Caco-2 (cell line): Measurements from ENCODE around the gene FGF14. TPM values are rescaled to one million over a fixed set of nuclear protein-coding genes. Genes with fewer than 3 reads are reported as not detected.

ENCODE experiments used
- BruUV-seq: library from RNA; stranded (reverse); fragments of 400-500 nt; replicated peaks from 2 replicates; lab custom pipeline; 2021; lab: Mats Ljungman, UMichigan
- CTCF ChIA-PET: fragments of 300-600 bp; sonication (Branson Sonifier 250); formaldehyde crosslinking; loops from one replicate; lab custom pipeline; 2022; ENCODE audit warnings: antibody characterized with exemption; lab: Charles Lee
- POLR2A ChIA-PET: fragments of 300-600 bp; sonication (Branson Sonifier 250); formaldehyde crosslinking; loops from one replicate; lab custom pipeline; 2022; ENCODE audit warnings: antibody characterized with exemption; lab: Charles Lee
- DNase-seq, 2 experiments: peaks; one replicate each; pipeline versions ENCODE4 v3.0.0 to v3.0.0-alpha.2; 2020 to 2022
- H3K27me3 ChIP-seq: replicated peaks from 2 replicates; pipeline ENCODE4 v1.6.0; 2011; ENCODE audit warnings: low read length; ENCODE audit not compliant: control insufficient read depth, insufficient read depth
- H3K36me3 ChIP-seq: 2 replicates; pipeline ENCODE4 v1.5.1; 2011; ENCODE audit warnings: low read length; ENCODE audit not compliant: control insufficient read depth, insufficient read depth
- H3K4me1 ChIP-seq: fragments of 250-450 bp; sonication (Bioruptor Pico); 2 replicates; pipeline ENCODE4 v1.5.1; 2020; ENCODE audit warnings: mild to moderate bottlenecking
- H3K4me3 ChIP-seq: 2 replicates; pipeline ENCODE4 v1.5.1; 2011; ENCODE audit warnings: low read depth, mild to moderate bottlenecking, control low read depth, low read length
- H3K9me3 ChIP-seq: fragments of 250-450 bp; sonication (Bioruptor Pico); 2 replicates; pipeline ENCODE4 v1.5.1; 2020; ENCODE audit warnings: mild to moderate bottlenecking, moderate library complexity
- H3K27ac Mint-ChIP-seq: one replicate; pipeline ENCODE4 v1.8.0; 2022; ENCODE audit warnings: mixed read lengths; ENCODE audit not compliant: unreplicated experiment
- H3K27me3 Mint-ChIP-seq: one replicate; pipeline ENCODE4 v1.8.0; 2022; ENCODE audit warnings: mixed read lengths; ENCODE audit not compliant: insufficient read depth, unreplicated experiment
- H3K36me3 Mint-ChIP-seq: one replicate; pipeline ENCODE4 v1.8.0; 2022; ENCODE audit warnings: mild to moderate bottlenecking, mixed read lengths; ENCODE audit not compliant: insufficient read depth, unreplicated experiment
- H3K4me1 Mint-ChIP-seq: one replicate; pipeline ENCODE4 v1.8.0; 2022; ENCODE audit warnings: low read depth, mixed read lengths; ENCODE audit not compliant: unreplicated experiment
- H3K4me3 Mint-ChIP-seq: one replicate; pipeline ENCODE4 v1.8.0; 2022; ENCODE audit warnings: mild to moderate bottlenecking, moderate library complexity, mixed read lengths; ENCODE audit not compliant: unreplicated experiment
- H3K9me3 Mint-ChIP-seq: one replicate; pipeline ENCODE4 v1.8.0; 2022; ENCODE audit warnings: mixed read lengths; ENCODE audit not compliant: unreplicated experiment
- CTCF ChIP-seq, 2 experiments: fragments of 200-600 bp in 1 of 2; IDR thresholded peaks; 1 replicate in 1 of 2; 2 replicates in 1 of 2; pipeline versions ENCODE4 v1.5.1 to v1.8.0; 2011 to 2022; ENCODE audit warnings: antibody characterized with exemption in 1 of 2, control low read depth in 1 of 2, inconsistent platforms in 1 of 2, low read depth in 1 of 2, low read length in 1 of 2, mild to moderate bottlenecking in 1 of 2, moderate library complexity in 1 of 2; ENCODE audit not compliant: insufficient read depth in 1 of 2, severe bottlenecking in 1 of 2, unreplicated experiment in 1 of 2
- intact Hi-C: fragments of 100-400 bp; cut with micrococcal nuclease; formaldehyde crosslinking; loops from one replicate; pipeline ENCODE4 v1.10.0; 2022; ENCODE audit not compliant: unreplicated experiment
- total RNA-seq: library from RNA; stranded (reverse); gene quantifications from 2 replicates; pipeline ENCODE4 v1.2.3, GENCODE V29; 2022

The FGF14 gene
- total RNA-seq, 1 experiment from 2014 or later = not detected

DNA sequence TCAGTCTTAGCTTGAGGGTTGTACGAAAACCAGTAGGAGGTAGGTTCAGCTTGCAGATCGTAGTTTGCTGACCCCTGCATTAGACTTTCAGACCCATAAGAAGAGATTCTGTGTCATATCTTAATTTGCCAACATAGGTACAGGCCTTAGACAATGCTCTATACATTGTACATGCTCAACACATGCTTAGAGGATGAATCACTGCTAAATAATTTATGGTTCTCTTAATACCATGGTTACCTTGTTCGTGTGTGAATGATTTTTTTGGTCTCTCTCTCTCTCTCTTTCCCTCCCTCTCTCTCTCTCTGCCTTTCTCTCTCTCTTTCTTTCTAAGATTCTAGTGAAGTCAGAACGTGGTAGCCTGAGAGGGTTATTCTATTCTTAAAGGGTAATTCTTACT is 112.2 kb downstream of the FGF14 start:
- BruUV-seq = no TSS peak
- H3K4me3 ChIP-seq = no peak overlapping the region
- Mint-ChIP-seq H3K4me1 (no peaks in the 10 kb centered on the region), H3K9me3 (no peaks in the 10 kb centered on the region), H3K4me3 (no peak overlapping the region), H3K27ac (no peak overlapping the region), H3K27me3 (peaks cover 2% of the 10 kb centered on the region), H3K36me3 (no peaks in the 10 kb centered on the region)
- POLR2A ChIA-PET = no interaction called here
- intact Hi-C loops = no loop called here
- DNase-seq = no peak
- no peaks in the 10 kb centered on the region; the same call in 1 of the 2 replicates for H3K27me3 ChIP-seq
- no peaks in the 10 kb centered on the region for H3K4me1 ChIP-seq
- TF ChIP-seq CTCF (IDR thresholded peaks at IDR 0.05; ENCODE audit: insufficient read depth in 1 of 2, low read depth in 1 of 2, low read length in 1 of 2, severe bottlenecking in 1 of 2, unreplicated experiment in 1 of 2) = no peak
- no peaks in the 10 kb centered on the region; the same call in 1 of the 2 replicates for H3K9me3 ChIP-seq
- H3K36me3 ChIP-seq = no peaks in the 10 kb centered on the region
- CTCF ChIA-PET = no interaction called here

DNA sequence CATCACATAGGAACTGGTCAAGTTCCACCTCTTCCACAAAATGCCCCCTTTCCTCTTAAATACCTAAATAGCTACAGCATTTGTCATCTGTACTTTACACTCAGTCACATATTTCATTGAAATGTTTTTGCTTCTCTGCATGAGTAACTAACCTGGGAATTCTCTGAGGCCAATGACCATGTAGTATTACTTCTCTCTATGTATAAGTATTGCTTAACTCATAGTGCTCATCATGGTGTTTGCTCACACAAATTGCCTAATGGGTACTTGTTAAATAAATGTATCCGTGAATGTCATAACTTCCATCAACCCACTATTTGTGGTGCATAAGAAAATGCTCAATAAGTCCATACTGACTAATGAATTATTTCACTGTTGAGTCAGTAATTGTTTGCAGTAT is 115.5 kb downstream of the FGF14 start:
- DNase-seq = no peak
- no peaks in the 10 kb centered on the region for H3K36me3 ChIP-seq
- intact Hi-C loops = no loop called here
- Mint-ChIP-seq H3K9me3 (no peaks in the 10 kb centered on the region), H3K4me3 (no peak overlapping the region), H3K27ac (no peak overlapping the region), H3K4me1 (no peaks in the 10 kb centered on the region), H3K27me3 (peaks cover 6% of the 10 kb centered on the region), H3K36me3 (no peaks in the 10 kb centered on the region)
- POLR2A ChIA-PET = no interaction called here
- H3K4me1 ChIP-seq = no peaks in the 10 kb centered on the region
- no peaks in the 10 kb centered on the region; the same call in 1 of the 2 replicates for H3K27me3 ChIP-seq
- TF ChIP-seq CTCF (IDR thresholded peaks at IDR 0.05; ENCODE audit: insufficient read depth in 1 of 2, low read depth in 1 of 2, low read length in 1 of 2, severe bottlenecking in 1 of 2, unreplicated experiment in 1 of 2) = no peak
- no TSS peak for BruUV-seq
- CTCF ChIA-PET = no interaction called here
- no peaks in the 10 kb centered on the region; the same call in 1 of the 2 replicates for H3K9me3 ChIP-seq
- no peak overlapping the region for H3K4me3 ChIP-seq

GRCh38 chr13:102280366-102280765 is 121.5 kb downstream of the FGF14 start:
- DNase-seq = no peak
- no peaks in the 10 kb centered on the region for H3K4me1 Mint-ChIP-seq
- Histone ChIP-seq H3K36me3 (no peaks in the 10 kb centered on the region), H3K9me3 (no peaks in the 10 kb centered on the region; the same call in 1 of the 2 replicates), H3K27me3 (no peaks in the 10 kb centered on the region), H3K4me3 (no peak overlapping the region), H3K4me1 (no peaks in the 10 kb centered on the region)
- H3K36me3 Mint-ChIP-seq = no peaks in the 10 kb centered on the region
- no peaks in the 10 kb centered on the region for H3K9me3 Mint-ChIP-seq
- peaks cover 12% of the 10 kb centered on the region for H3K27me3 Mint-ChIP-seq
- no peak overlapping the region for H3K4me3 Mint-ChIP-seq
- no TSS peak for BruUV-seq
- TF ChIP-seq CTCF (IDR thresholded peaks at IDR 0.05; ENCODE audit: insufficient read depth in 1 of 2, low read depth in 1 of 2, low read length in 1 of 2, severe bottlenecking in 1 of 2, unreplicated experiment in 1 of 2) = no peak
- intact Hi-C loops = no loop called here
- no peak overlapping the region for H3K27ac Mint-ChIP-seq
- ChIA-PET POLR2A (no interaction called here), CTCF (no interaction called here)
